Activated naive CD4-positive, alpha-beta T cell (primary cell): ENCODE data around the gene MSX2.

Source experiments
- DNase-seq, 4 experiments: peaks; one replicate each; lab custom pipeline; 2025; lab: John Stamatoyannopoulos, UW

The MSX2 gene

DNA sequence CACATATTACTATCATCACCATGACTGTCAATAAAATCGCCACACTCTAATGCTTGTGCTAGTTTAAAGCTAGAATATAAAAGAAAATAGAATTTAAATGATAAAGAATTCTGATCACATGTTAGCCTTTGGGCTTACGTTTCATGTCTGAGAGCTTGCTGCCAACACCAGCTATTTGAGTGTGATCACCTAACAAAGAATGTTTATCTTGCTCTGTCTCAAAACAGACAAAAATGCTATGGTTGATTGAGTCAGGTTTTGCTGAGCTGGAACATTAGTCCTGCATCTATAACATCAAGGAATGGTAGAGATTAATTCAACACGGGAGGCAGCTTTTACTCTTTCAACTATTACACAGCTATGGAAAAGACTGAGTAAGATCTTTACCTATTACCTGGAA, 50.7 kb downstream of the MSX2 start:
- DNase-seq, result no peak

DNA sequence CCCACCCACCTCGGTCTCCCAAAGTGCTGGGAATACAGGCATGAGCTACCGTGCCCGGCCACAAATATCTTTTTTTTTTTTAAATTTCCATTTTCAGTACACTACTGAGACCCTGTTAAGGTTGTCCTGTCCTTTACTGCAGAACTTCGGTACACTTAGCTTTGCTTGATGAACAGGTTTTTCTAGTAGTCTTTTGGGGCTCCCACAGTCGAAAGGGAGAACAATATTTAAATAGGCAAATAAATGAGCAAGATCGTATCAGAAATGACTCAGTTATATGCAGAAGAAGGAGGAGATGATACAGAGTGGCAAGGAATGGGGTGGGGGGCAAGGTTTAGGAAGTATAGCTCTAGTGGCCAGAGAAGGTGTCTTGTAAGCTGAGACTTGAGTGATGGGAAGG, 52.7 kb downstream of the MSX2 start:
- DNase-seq, result no peak

DNA sequence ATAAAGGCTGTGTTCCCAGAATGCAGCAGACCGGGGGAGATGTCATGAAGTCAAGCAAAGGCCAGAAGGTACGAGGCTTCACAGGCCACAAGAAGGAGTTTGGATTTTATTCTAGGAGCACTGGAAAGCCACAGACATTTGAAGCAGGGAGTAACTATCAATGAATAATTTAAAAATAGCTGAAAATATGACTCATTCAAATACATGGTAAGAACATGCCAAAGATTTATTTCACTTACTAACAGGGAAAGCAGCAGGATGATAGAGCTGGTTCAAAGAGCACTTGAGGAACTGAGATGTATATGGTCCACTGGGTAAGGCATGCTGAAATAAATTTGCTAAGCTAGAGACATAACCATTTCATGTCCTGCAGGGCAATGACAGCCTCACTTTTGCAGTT, 53.2 kb downstream of the MSX2 start:
- no peak for DNase-seq
